Islet precursor cell (in vitro differentiated cells): ENCODE data around the gene SMAP1.
"Not testable (repeated sequence)": the region's sequence is repeated elsewhere in the genome, so short reads cannot be mapped to it uniquely, and the experiment has no call there.

ENCODE experiments used
- DNase-seq: peaks from one replicate; pipeline ENCODE4 v3.0.0-alpha.2; 2018

SMAP1 gene

DNA sequence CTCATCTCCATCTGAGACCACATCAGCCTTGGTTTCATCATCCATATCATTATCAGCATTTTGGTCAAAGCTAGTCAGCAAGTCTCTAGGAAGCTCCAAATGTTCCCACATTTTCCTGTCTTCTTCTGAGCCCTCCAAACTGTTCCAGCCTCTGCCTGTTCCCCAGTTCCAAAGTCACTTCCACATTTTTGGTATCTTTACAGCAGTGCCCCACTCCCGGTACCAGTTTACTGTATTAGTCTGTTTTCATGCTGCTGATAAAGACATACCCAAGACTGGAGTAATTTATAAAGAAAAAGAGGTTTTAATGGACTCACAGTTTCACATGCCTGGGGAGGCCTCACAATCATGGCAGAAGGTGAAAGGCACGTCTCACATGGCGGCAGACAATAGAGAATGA lies 74.8 kb downstream of the SMAP1 start:
- not testable (repeated sequence) for DNase-seq

DNA sequence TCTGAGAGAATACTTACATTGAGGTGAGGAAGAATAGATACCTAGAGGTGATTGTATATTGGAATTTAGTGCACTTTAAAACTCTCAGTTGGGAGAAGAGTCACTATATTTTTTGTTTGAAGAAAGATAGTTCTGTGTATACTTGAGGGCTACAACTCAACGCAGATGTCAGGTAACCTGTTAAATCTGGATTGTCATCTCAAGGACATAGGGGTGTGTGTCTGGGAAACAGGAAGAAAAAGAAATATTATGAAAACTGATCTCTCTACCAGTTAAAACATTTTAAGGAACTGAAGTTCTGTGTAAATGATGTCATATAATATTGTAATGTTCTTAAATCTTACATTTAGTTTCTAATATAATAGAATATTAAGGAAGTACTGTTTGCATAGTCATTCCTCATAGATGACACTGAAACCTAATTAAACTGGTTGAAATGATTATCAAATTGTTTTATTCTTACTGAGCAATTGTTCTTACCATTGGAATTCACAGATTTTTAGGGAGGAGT lies 86.2 kb downstream of the SMAP1 start:
- no peak for DNase-seq

DNA sequence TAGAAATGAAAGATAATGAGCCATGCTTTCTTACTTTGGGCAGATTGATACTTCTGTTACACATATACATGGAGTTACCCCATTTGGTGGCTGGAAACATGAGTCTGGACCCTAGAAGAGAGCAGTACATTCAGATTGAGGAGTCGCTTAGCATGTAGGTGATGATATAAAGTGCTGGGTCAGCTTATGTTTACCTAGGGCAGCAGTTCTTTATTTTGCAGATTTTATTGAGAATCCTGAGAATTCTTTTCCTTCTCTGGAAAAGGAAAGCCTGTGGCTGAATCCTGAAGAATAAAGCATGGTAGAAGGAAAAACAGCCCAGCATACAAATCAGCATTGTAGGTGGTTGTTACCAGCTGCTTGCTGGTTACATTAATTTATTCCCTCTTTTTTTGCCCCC lies 91.2 kb downstream of the SMAP1 start:
- DNase-seq, result no peak

DNA sequence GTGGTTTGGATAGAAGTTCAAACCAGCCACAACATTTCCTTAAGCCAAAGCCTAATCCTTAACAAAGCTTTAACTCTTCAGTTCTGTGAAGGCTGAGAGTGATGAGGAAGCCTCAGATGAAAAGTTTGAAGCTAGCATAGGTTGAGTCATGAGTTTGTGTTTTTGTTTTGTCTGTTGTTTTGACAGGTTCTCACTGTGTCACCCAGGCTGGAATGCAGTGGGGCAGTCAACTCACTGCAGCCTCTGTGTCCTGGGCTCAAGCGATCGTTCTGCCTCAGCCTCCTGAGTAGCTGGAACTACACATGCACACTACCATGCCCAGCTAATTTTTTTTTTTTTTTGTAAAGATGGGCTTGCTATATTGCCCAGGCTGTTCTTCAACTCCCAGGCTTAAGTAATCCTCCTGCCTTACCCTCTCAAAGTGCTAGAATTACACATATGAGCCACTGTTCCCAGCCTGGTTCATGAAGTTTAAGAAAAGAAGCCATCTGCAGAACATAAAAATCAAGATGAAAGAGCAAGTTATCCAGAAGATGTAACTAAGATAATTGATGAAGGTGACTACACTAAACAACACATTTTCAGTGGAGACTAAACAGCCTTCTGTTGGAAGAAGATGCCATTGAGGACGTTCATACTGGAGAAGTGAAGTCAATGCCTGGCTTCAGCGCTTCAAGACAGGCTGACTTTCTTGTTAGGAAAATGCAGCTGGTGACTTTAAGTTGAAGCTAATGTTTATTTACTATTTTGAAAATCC lies 96.2 kb downstream of the SMAP1 start:
- DNase-seq, result peak; percentile 89

DNA sequence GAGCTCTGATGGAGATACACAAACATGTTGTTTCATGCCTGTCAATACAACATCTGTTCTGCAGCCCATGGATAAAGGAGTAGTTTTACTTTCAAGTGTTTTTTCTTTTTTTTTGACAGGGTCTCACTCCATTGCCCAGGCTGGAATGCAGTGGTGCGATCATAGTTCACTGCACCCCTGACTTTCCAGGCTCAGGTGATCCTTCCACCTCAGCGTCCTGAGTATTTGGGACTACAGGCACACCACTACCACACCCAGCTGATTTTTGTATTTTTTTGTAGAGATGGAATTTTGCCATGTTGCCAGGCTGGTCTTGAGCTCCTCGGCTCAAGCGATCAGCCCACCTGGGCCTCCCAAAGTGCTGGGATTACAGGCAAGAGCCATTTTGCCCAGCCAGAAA lies 97.0 kb downstream of the SMAP1 start:
- no peak for DNase-seq

DNA sequence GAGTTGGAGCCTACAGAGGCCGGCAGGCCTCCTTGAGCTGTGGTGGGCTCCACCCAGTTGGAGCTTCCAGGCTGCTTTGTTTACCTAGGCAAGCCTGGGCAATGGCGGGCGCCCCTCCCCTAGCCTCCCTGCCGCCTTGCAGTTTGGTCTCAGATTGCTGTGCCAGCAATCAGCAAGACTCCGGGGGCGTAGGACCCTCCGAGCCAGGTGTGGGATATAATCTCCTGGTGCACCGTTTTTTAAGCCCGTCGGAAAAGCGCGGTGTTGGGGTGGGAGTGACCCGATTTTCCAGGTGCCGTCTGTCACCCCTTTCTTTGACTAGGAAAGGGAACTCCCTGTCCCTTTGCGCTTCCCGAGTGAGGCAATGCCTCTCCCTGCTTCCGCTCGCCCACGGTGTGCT lies 103.7 kb downstream of the SMAP1 start:
- DNase-seq, result not testable (repeated sequence)

DNA sequence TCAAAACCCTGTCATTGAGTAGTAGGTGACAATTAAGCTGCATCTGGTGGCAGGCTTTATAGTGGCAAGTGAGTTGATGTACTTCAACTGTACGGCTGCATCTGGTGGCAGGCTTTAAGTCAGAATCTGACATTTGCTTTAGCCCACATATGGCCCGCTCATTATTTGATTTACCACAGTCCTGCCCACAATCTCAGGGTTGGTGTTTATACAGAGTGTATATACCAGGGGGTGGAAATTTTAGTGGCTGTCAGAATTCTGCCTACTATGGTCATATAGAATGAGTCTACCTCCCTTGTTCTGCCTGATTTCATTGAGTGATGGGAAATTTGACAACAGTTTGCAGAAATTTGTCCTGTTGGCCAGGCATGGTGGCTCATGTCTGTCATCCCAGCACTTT lies 112.3 kb downstream of the SMAP1 start:
- no peak for DNase-seq

DNA sequence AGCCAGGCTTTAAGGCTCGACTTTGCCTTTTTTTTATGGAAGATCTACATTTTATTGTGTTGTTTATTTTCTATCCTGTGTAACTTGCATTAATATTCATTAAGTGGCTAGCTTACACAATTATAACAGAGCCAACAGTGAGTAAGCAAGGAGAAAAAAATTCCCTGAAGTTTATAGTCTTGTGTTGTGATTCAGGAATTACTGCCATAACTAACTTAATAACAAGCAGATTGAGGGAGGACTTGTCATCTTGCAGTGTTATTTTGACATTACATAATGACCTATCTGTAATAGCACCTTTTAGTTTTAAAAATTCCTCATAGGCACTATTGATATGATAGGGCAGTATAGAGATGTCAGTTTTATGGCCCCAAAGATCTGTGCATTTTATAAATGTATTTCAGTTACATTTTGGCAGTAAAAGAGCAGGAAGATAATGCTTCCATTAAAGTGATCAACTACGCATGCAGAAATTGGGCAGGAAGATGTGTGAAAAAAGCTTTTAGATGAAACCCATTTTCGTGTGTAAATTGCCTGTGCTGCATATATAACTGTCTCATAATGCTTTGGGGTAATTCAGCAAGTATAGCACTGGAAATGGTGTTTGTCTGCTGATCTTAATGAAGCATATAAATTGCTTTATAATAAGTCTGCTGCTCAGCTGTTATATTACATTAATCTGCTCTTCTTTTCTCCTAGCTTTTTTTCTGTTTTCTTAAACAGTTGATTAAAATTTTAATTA lies 123.0 kb downstream of the SMAP1 start:
- DNase-seq, result no peak

DNA sequence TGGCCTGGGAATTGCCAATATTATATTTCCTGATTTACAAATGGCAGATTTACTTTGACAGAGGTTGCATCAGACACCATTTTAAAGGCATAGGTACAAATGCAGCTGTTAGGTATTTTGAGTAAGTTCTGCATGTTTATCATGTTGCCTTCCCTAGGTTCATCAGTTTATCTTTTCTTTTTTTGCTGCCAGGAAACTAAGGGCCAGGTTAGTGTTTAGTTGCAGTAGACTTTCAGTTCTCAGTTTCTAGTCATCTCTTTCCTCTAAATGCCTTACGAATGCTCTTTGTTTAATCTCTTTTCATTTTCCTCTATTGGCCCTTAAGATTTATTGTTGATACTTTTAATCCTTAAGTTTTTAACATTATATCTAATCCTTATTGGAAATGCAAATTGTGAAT lies 129.9 kb downstream of the SMAP1 start:
- no peak for DNase-seq

DNA sequence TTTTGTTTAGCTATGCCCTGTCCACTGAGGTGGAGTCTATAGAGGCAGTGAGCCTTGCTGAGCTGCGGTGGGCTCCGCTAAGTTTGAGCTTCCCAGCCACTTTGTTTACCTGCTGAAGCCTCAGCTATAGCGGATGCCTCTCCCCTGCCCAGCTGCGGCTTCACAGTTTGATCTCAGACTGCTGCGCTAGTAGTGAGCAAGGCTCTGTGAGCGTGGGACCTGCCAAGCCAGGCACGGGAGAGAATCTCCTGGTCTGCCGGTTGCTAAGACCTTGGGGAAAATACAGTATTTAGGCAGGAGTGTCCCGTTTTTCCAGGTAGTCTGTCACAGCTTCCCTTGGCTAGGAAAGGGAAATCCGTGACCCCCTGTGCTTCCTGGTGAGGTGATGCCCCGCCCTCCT lies 138.4 kb downstream of the SMAP1 start:
- peak; percentile 46 for DNase-seq

DNA sequence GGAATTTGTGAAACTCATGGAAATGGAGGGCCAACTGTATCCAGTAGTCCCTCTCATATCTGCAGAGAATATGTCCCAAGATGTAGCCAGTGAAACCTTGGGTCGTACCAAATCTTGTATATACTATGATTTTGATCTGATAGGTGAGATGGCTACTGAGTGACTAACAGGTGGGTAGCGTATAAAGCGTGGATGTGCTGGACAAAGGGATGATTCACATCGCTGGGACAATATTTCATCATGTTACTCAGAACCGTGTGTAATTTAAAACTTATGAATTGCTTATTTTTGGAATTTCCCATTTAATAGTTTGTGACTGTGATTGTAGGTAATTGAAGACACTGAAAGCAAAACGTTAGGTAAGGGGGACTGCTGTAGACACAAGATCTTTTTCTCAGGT lies 144.1 kb downstream of the SMAP1 start:
- no peak for DNase-seq

DNA sequence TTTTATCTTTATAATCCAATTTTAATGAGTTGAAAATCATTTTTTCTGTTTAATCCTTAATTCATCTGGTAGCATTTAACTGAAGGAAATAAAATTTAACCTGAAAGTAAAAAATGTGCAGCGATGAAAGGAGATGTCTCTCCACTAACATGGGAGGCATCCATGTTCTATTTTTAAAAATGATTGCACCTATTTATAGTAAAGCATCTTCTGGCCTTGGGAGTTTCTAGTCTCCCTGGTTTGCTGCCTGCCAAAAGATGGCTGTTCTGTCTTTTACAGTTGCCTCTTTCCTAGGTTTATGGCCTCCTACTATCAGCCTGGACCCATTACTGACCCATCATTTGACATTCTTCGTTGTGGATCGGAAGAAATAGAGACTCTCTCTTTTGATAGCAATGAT lies 146.2 kb downstream of the SMAP1 start:
- no peak for DNase-seq

DNA sequence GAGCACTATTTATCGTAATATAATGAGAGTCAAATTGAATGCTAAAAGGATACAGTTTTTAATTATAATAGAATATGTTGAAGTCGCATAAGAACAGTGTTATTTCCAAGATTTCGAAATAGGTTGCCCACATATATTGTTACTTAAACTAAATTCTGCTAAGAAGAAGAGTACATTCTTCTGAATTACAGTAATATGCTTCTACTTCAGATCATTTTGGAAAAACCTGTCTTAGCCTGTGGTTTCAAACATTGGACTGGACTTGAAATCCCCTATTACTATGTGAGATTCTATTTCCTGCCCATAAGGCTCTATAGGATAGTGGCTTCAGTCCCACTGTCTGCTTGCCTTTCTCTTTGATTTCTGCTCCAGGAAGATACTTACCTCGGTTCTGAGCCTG lies 152.0 kb downstream of the SMAP1 start:
- no peak for DNase-seq

DNA sequence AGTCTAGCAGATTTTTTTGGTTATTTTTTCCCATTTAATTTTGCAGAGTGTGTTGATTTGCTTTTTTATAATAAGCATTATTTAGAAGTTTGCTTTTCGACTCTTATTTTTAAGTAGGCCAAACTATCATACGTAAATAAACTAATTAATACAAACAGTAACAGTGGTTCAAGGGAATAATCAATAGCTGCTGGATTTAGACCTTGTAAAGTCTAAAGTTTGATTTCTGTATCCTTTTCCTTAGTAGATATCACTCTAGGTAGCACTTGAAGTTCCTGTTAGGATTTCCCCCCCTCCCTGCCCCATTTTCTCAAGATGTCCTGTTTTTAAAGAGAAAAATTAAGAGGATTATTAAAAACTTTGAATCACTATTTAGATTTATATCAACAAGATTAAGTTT lies 153.1 kb downstream of the SMAP1 start:
- DNase-seq, result no peak

DNA sequence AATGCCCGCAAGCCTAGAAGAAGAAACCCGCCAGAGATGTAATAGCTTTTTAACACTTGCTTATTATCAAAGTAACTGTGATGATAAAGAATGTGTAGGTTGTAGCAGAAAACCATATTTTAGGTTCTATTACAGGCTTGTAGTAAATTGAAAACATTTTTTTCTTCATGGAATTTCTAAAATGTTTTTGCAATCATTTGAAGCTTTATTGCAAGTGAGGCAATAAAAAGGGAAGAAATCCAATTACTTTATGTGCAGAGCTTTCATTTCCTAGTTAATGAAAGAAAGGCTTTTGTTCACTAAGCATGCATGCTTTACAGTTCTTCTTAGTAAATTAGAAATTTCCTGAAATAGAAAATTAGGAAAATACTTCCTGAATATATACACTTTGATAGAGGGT lies 154.1 kb downstream of the SMAP1 start:
- DNase-seq, result no peak

DNA sequence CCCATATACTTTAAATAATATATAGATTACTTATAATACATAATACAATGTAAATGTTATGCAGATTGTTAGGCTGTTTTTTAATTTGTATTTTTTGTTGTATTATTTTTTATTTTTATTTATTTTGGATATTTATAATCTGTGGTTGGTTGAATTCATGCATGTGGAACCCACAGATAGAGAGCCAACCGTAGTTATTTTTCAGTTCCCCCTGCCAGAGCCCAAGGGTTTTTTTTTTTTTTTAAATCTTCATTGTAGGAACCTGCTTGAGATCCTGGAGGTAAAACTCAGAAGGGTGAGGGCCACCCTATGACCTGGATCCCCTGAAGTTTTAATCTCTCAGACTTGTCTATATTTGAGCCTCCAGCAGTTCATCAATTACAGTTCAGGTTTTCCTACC lies 156.0 kb downstream of the SMAP1 start:
- no peak for DNase-seq

DNA sequence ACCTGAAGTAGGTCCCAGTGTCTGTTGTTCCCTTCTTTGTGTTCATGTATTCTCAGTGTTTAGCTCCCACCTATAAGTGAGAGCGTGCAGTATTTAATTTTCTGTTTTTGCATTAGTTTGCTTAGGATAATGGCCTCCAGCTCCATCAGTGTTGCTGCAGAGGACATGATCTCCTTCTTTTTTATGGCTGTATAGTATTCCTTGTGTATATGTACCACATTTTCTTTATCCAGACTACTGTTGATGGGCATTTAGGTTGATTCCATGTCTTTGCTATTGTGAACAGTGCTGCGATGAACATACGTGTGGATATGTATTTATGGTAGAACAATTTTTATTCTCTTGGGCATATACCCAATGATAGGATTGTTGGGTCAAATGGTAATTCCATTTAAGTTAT lies 163.7 kb downstream of the SMAP1 start:
- DNase-seq, result no peak

DNA sequence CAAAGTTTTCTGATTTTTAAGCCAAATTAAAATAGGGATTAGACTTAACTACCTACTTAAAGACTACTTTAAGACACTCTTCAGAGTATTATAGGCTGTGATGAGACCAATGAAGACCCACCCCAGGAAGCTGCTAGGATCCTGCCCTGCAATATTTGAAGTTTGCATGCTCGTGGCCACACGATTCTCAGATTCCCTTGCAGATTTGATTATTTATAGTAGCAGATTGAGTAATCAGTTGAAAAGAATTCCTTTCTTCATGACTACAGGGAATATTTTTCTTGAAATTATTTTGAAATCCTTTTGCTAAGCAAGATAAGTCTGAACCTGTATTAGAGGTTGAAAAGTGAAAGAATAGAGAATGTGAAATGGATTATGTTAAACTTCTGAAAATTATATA lies 166.8 kb downstream of the SMAP1 start:
- no peak for DNase-seq

DNA sequence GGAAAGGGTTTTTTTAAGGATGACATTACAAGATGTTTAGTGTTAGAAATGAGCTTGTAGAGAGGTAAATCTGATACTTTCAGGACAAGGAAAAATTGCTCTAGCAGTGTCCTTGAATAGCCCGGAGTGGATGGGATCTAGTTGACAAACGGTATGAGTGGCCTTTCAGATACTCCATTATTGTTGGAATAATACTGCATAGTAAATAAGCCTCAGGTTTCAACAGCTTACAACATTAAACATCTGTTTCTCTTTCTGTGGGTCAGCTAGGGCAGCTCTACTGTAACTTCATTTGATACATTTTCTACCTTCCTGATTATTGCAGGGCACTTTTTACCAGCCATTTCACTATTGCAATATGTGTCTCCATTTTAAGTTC lies 171.2 kb downstream of the SMAP1 start:
- no peak for DNase-seq

DNA sequence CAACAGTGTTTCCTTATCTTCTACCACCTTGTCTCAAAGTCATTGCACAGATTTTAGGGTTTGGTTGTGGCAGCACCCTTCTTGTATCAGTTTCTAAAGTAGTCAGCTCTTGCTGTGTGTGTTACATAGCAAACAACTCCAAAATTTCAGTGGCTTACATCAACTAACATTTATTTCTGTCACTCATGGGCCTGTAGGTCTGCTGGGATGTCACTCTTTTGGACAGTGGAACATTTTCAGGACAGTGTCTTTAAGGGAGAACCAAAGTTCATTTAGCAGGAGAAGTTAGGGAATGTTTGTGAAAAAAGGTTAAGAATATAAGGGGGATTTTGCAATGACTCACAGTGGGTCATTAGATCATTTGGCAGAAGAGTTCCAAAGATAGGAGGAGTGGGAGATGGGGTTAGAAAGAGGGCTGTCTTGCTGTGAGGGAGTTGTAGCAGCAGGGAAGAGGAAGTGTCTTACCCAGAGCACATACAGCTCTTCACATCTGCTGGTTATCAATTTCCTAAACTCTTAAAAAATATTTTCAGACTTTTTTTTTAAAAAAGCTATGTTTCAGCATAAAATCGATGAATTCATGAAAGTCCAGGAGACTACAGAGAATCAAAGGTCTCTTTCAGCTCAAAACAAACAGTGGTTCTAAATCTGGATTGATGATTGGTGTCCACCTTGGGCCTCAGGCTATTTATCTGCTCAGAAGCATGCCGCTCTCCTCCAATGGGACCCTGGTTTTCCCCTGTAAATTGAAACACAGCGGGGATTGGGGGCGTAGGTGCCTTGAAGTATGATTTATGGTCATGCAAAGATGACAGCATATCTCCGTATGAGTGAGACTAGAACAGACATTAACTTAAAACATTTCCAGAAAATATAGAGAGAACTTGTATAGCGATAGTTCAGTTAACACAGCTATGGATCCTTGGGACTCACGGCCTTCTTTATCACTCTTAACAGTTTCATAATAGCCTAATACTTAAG lies 171.9 kb downstream of the SMAP1 start:
- DNase-seq, result no peak

DNA sequence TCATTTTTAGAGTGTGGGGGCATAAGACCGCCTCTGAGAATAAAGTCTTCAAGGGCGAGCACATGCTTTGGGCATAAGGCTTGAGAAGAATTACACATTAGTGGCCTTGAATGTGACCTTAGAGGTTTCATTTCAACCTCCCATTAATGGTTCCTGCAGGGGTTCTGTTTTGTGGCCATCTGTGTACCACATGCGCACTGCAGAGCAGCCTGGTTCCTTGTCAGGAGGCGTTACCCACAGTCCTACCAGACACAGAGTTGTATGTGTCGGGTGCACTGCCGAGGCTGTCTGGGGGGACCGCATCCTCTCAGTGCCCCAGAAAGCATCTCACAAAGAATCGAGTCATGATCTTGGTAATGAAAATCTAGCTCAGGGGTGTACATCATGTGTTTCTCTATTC lies 173.4 kb downstream of the SMAP1 start:
- no peak for DNase-seq

DNA sequence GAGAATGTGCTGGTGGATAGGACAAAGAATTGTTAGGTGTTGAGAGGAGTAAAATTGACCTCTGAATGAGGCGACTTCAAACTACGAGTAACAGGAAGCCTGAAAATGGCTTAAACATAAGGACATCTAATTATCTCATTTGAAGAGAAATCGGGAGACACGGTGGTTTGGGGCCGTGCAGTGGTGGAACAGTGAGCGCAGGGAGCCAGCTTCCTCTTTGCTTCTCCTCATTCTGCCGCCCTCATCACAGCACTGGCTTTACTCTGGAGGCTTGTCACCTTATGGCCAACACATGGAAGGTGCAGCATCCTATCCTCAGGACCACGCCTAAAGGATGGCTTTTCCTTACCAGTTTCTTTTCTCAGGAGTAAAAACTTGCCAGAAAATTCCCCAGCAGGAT lies 174.9 kb downstream of the SMAP1 start:
- no peak for DNase-seq

DNA sequence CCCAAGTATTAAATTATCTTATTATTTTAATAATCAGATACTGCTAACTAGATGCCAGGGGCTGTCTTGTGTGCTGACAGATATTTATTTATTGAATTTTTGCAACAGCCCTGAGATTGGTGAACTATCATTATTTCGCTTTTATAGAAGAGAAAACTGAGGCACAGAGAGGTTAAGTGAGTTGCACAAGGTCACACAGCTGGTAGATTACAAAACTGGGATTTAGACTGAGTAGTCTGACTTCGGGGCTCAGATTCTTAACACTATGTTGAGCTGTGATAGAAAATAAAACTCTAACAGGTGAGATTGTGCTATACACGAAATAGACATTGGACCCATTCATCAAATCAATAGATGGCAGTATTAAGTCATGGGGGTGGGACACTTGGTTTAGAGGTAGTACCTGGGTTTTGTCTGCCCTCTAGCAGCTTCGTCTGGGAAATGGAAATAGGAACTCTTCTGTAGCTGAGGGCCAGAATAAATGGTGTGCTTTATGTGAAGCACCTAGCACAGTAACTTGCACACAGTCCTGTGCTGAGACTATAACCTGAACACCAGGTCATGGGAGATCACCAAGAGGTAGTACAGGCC lies 175.7 kb downstream of the SMAP1 start:
- DNase-seq, result no peak
